LNCAP (cell line): Measurements from ENCODE around the gene SLC4A2.
A peak's percentile ranks its signal among the peaks of the same experiment; 100 is the strongest.

Experiments used
- CTCF ChIP-seq: fragments of 450-650 bp; IDR thresholded peaks from 2 replicates; pipeline ENCODE4 v1.5.1; 2017; ENCODE audit warnings: mild to moderate bottlenecking

SLC4A2 gene

GRCh38 chr7:151074817-151075661 lies 15.7 kb downstream of the SLC4A2 start:
- TF ChIP-seq CTCF, result no peak

GRCh38 chr7:151075662-151075971 lies 16.2 kb downstream of the SLC4A2 start:
- no peak for TF ChIP-seq CTCF

- TF ChIP-seq CTCF, result no peak
These were observed 16.6 kb downstream of the SLC4A2 start for GRCh38 chr7:151075978-151076426.

- peak; percentile 27; the same call in 1 of the 2 replicates for TF ChIP-seq CTCF
These were observed 17.7 kb downstream of the SLC4A2 start for GRCh38 chr7:151076863-151077704.

GRCh38 chr7:151077705-151078232 lies 18.4 kb downstream of the SLC4A2 start:
- TF ChIP-seq CTCF, result no peak

- no peak for TF ChIP-seq CTCF
These were observed 19.0 kb downstream of the SLC4A2 start for GRCh38 chr7:151078233-151079040.
